ENCODE results near the gene MGST2.

- no peak for TF ChIP-seq CTCF (IDR thresholded peaks at IDR 0.05; ENCODE audit: insufficient read depth, low read length, poor library complexity, severe bottlenecking)
- TF ChIP-seq EZH2phosphoT487 (conservative IDR thresholded peaks at IDR 0.05; ENCODE audit: low read length), result no peak
Measured at GRCh38 chr4:139740121-139740520, 74.5 kb downstream of the MGST2 start.

Measured in SU-DHL-6 (cell line).